Trophoblast cell (in vitro differentiated cells and primary cell): ENCODE results near the gene PXDN.

Experiments
- DNase-seq, 2 donors: peaks; one replicate each; pipeline ENCODE4 v3.0.0-alpha.2; 2016
- H2AFZ ChIP-seq: 2 replicates; pipeline ENCODE4 v1.6.1; 2013; ENCODE audit warnings: low read length, moderate library complexity, mild to moderate bottlenecking; ENCODE audit not compliant: insufficient read depth, poor library complexity
- H2AK5ac ChIP-seq: 2 replicates; pipeline ENCODE4 v1.6.1; 2013; ENCODE audit warnings: mild to moderate bottlenecking, low read length
- H2BK120ac ChIP-seq: 2 replicates; pipeline ENCODE4 v1.6.1; 2013; ENCODE audit warnings: low read length, mild to moderate bottlenecking, moderate library complexity; ENCODE audit not compliant: insufficient read depth, poor library complexity
- H2BK12ac ChIP-seq: 2 replicates; pipeline ENCODE4 v1.6.1; 2013; ENCODE audit warnings: mild to moderate bottlenecking, low read length, moderate library complexity
- H2BK5ac ChIP-seq: 2 replicates; pipeline ENCODE4 v1.6.1; 2013; ENCODE audit warnings: low read length, low read depth, moderate library complexity, mild to moderate bottlenecking; ENCODE audit not compliant: poor library complexity
- H3K14ac ChIP-seq: 2 replicates; pipeline ENCODE4 v1.6.1; 2013; ENCODE audit warnings: mild to moderate bottlenecking, low read length
- H3K18ac ChIP-seq: 2 replicates; pipeline ENCODE4 v1.6.1; 2013; ENCODE audit warnings: mild to moderate bottlenecking, low read length
- H3K23ac ChIP-seq: 2 replicates; pipeline ENCODE4 v1.6.1; 2013; ENCODE audit warnings: low read length
- H3K27ac ChIP-seq: 2 replicates; pipeline ENCODE4 v1.5.1; 2013; ENCODE audit warnings: low read depth, mild to moderate bottlenecking, inconsistent platforms, low read length, moderate library complexity
- H3K27me3 ChIP-seq: 2 replicates; pipeline ENCODE4 v1.6.1; 2013; ENCODE audit warnings: inconsistent platforms, mild to moderate bottlenecking, low read length, moderate library complexity; ENCODE audit not compliant: insufficient read depth
- H3K36me3 ChIP-seq, 2 experiments: 1 replicate in 1 of 2; 2 replicates in 1 of 2; pipeline ENCODE4 v1.6.1; 2013; ENCODE audit warnings: low read length in 2 of 2, mild to moderate bottlenecking in 2 of 2, moderate library complexity in 1 of 2; ENCODE audit not compliant: insufficient read depth in 2 of 2, control insufficient read depth in 1 of 2
- H3K4ac ChIP-seq: 2 replicates; pipeline ENCODE4 v1.6.1; 2013; ENCODE audit warnings: low read depth, mild to moderate bottlenecking, low read length, moderate library complexity
- H3K4me1 ChIP-seq, 2 experiments: 1 replicate in 1 of 2; 2 replicates in 1 of 2; pipeline ENCODE4 v1.6.1; 2013; ENCODE audit warnings: low read length in 2 of 2, mild to moderate bottlenecking in 2 of 2, moderate library complexity in 1 of 2; ENCODE audit not compliant: insufficient read depth in 2 of 2, control insufficient read depth in 1 of 2
- H3K4me2 ChIP-seq: 2 replicates; pipeline ENCODE4 v1.6.1; 2013; ENCODE audit warnings: inconsistent platforms, mild to moderate bottlenecking, low read length, moderate library complexity
- H3K4me3 ChIP-seq: 2 replicates; pipeline ENCODE4 v1.5.1; 2013; ENCODE audit warnings: mild to moderate bottlenecking, low read depth, low read length, inconsistent platforms
- H3K79me1 ChIP-seq: one replicate; pipeline ENCODE4 v1.6.1; 2013; ENCODE audit warnings: low read length
- H3K79me2 ChIP-seq: 2 replicates; pipeline ENCODE4 v1.6.1; 2013; ENCODE audit warnings: low read length, mild to moderate bottlenecking; ENCODE audit not compliant: control insufficient read depth, insufficient read depth, poor library complexity
- H3K9ac ChIP-seq: 2 replicates; pipeline ENCODE4 v1.6.1; 2013; ENCODE audit warnings: mild to moderate bottlenecking, low read length
- H3K9me3 ChIP-seq: 2 replicates; pipeline ENCODE4 v1.6.1; 2013; ENCODE audit warnings: low read depth, mild to moderate bottlenecking, control low read depth, inconsistent platforms, low read length; ENCODE audit not compliant: insufficient read depth
- H4K12ac ChIP-seq: 2 replicates; pipeline ENCODE4 v1.6.1; 2013; ENCODE audit warnings: low read depth, mild to moderate bottlenecking, low read length, moderate library complexity
- H4K8ac ChIP-seq: 2 replicates; pipeline ENCODE4 v1.6.1; 2013; ENCODE audit warnings: low read depth, mild to moderate bottlenecking, low read length, moderate library complexity
- H4K91ac ChIP-seq: one replicate; pipeline ENCODE4 v1.6.1; 2013; ENCODE audit warnings: low read depth, mild to moderate bottlenecking, low read length, moderate library complexity
- WGBS: extraction: QIAGEN DNeasy Blood & Tissue Kit; methylation state at CpG from one replicate; pipeline ENCODE4 v1.1.7; 2013; ENCODE audit warnings: missing lambda C conversion rate; ENCODE audit not compliant: insufficient read length, insufficient coverage; ENCODE audit errors: extremely low coverage; 5-methylcytosine and 5-hydroxymethylcytosine counted together

PXDN gene

DNA sequence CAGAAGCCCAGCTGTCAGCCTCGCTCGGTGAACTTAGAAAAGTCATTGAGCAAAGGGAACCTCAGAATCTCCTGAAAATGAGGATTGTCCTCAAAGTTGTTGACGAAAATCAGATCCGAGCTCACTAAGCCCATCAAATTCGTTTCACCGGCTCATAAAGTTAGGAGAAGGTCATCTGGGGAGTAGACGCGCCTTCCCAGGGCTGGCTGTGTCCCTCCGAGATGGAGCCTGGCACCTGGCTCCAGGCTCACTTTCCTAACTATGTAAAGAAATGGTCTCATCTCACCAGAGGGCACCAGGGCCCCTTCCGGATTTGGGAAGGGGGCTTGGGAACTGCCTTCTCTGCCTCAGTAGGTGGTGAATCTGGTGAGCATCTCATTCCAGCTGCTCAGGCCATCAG is 145.5 kb downstream of the PXDN start:
- WGBS, result no CpG with 5 or more reads among the region's 10 CpGs
- H3K9me3 ChIP-seq, result peaks cover 17% of the 10 kb centered on the region

DNA sequence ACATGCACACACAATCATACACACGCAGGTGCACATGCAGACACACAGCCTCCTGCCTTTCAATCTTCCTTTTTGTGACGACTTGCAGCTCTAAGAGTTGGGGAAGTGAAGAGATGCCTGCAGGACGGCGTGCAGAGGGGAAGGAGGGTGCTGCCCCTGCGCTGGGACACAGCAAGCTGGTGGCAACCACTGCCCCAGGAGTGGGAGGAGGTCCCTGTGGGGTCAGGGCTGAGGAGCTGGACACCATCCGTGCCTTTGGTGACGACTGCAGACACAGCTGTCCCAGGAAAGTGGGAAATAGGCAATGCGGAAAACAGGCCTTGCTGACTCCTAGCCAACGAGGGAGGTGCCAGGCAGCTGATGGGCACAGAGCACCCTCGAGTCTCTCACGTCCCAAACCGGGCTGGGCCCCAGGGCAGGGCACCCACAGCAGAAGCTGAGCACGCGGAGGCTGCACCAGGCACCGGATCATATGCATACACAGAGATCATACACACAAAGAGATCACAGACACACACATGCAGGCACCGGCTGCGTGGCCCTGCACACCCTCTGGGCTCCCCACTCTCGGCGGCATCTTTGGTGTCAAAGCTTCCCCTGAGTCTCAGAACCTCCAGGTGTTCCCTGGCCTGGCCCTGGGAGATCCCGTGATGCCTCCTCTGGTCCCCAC is 146.1 kb downstream of the PXDN start:
- Histone ChIP-seq H3K9me3 (peaks cover 19% of the 10 kb centered on the region), H3K27ac (no peak overlapping the region), H2BK5ac (no peak overlapping the region), H4K91ac (no peak overlapping the region), H3K4me3 (no peak overlapping the region), H3K4me1 (peaks cover 18 to 22% of the 10 kb centered on the region in 2 experiments), H3K79me2 (no peaks in the 10 kb centered on the region), H3K4ac (no peak overlapping the region), H4K8ac (no peak overlapping the region), H3K4me2 (no peak overlapping the region), H2AFZ (no peak overlapping the region), H2AK5ac (no peak overlapping the region), H4K12ac (no peak overlapping the region), H3K14ac (no peak overlapping the region), H2BK12ac (no peak overlapping the region), H3K23ac (no peak overlapping the region), H3K79me1 (no peaks in the 10 kb centered on the region), H2BK120ac (no peak overlapping the region), H3K18ac (no peak overlapping the region), H3K27me3 (no peaks in the 10 kb centered on the region), H3K9ac (no peak overlapping the region), H3K36me3 (no peaks in the 10 kb centered on the region)
- DNase-seq, result no peak
- no CpG with 5 or more reads among the region's 20 CpGs for WGBS

More for the DNA sequence above, 145.5 kb downstream of the PXDN start:
- H2BK120ac ChIP-seq, result no peak overlapping the region
- H3K18ac ChIP-seq, result no peak overlapping the region
- no peak overlapping the region for H2AFZ ChIP-seq
- H3K4me2 ChIP-seq, result no peak overlapping the region
- no peaks in the 10 kb centered on the region for H3K36me3 ChIP-seq
- H3K14ac ChIP-seq, result no peak overlapping the region
- no peak overlapping the region for H2BK12ac ChIP-seq
- H4K12ac ChIP-seq, result no peak overlapping the region
- H2AK5ac ChIP-seq, result no peak overlapping the region
- H3K4me1 ChIP-seq, result peaks cover 13 to 15% of the 10 kb centered on the region in 2 experiments
- H3K23ac ChIP-seq, result no peak overlapping the region
- H3K9ac ChIP-seq, result no peak overlapping the region
- no peaks in the 10 kb centered on the region for H3K79me1 ChIP-seq
- DNase-seq, result no peak
- no peak overlapping the region for H4K91ac ChIP-seq
- no peak overlapping the region for H3K4me3 ChIP-seq
- H3K4ac ChIP-seq, result no peak overlapping the region
- no peaks in the 10 kb centered on the region for H3K79me2 ChIP-seq
- H2BK5ac ChIP-seq, result no peak overlapping the region
- H4K8ac ChIP-seq, result no peak overlapping the region
- no peak overlapping the region for H3K27ac ChIP-seq
- H3K27me3 ChIP-seq, result no peaks in the 10 kb centered on the region

DNA sequence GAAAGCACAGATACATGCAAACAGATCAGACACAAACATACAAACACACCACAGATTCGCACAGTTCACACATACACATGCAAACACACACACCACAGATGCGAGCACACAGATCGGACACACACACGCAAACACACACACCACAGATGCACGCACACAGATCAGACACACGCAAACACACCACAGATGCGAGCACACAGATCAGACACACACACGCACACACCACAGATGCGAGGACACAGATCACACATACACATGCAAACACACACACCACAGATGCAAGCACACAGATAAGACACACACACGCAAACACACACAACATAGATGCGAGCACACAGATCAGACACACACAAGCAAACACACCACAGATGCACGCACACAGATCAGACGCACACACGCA is 149.0 kb downstream of the PXDN start:
- H3K14ac ChIP-seq, result no peak overlapping the region
- no peak overlapping the region for H3K4ac ChIP-seq
- H2BK120ac ChIP-seq, result no peak overlapping the region
- no peak for DNase-seq
- H2BK12ac ChIP-seq, result no peak overlapping the region
- no peak overlapping the region for H2BK5ac ChIP-seq
- no peak overlapping the region for H3K23ac ChIP-seq
- peaks cover 21% of the 10 kb centered on the region for H3K9me3 ChIP-seq
- no peak overlapping the region for H4K12ac ChIP-seq
- H3K27me3 ChIP-seq, result no peaks in the 10 kb centered on the region
- H3K79me2 ChIP-seq, result peaks cover 2% of the 10 kb centered on the region
- WGBS, result no CpG with 5 or more reads among the region's 14 CpGs
- no peak overlapping the region for H3K18ac ChIP-seq
- no peak overlapping the region for H4K8ac ChIP-seq
- peaks cover 31 to 37% of the 10 kb centered on the region in 2 experiments for H3K4me1 ChIP-seq
- H2AFZ ChIP-seq, result no peak overlapping the region
- H3K27ac ChIP-seq, result no peak overlapping the region
- H3K4me2 ChIP-seq, result no peak overlapping the region
- H3K4me3 ChIP-seq, result peak overlapping the region; percentile 1
- no peak overlapping the region for H2AK5ac ChIP-seq
- H4K91ac ChIP-seq, result no peak overlapping the region
- peaks cover 3% of the 10 kb centered on the region for H3K79me1 ChIP-seq
- no peaks in the 10 kb centered on the region for H3K36me3 ChIP-seq
- no peak overlapping the region for H3K9ac ChIP-seq

DNA sequence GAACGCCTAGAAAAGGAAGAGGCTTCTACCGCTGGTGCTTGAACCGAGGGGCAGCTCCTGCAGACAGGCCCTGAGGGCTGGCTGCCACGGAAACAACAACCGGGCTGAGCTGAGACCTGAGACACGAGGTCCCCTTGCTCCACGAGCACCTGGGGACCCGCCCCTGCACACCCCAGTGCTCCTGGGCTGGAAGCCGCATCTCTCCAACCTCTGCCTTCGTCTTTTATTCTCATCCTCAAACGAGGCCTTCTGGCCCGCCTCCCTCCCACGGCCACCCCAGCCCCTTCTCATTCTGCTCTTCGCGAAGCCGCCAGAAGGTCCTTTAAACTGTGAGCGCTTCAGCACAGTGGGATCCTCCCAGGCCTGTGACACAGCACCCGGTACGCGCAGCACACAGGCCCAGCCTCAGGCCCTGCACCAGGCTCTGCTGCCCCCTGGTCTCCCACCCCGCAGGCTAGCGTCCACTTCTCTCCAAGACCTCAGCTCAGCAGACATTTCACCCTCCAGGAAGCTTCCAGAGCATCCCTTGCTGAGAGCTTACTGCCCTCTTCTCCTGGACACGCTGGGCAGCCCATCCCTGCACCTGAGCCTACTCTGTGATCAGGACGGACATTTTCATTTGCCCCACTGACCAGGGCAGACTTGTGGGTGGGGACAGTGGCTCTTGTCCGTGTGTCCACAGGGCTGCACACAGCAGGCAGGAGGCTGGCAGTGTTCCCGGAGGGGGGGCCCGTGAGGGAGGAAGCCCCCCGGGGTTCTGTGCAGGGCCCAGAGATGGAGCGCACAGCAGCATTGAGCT is 149.7 kb downstream of the PXDN start:
- Histone ChIP-seq H3K18ac (no peak overlapping the region), H3K36me3 (no peaks in the 10 kb centered on the region), H3K9ac (no peak overlapping the region), H3K14ac (no peak overlapping the region), H3K23ac (no peak overlapping the region), H2AFZ (no peak overlapping the region), H4K8ac (no peak overlapping the region), H2BK12ac (peak overlapping the region; percentile 37), H3K27me3 (no peaks in the 10 kb centered on the region), H4K12ac (no peak overlapping the region), H3K27ac (peak overlapping the region; percentile 54), H2BK5ac (peak overlapping the region; percentile 10), H2BK120ac (no peak overlapping the region), H3K4me3 (no peak overlapping the region), H4K91ac (peak overlapping the region; percentile 40), H2AK5ac (no peak overlapping the region), H3K79me1 (peaks cover 3% of the 10 kb centered on the region), H3K4ac (no peak overlapping the region), H3K4me2 (no peak overlapping the region), H3K4me1 (peaks cover 31 to 37% of the 10 kb centered on the region in 2 experiments), H3K9me3 (peaks cover 21% of the 10 kb centered on the region), H3K79me2 (peaks cover 2% of the 10 kb centered on the region)
- no peak for DNase-seq
- no CpG with 5 or more reads among the region's 29 CpGs for WGBS
